G401 (cell line): ENCODE results near the gene ADAMTS13. TPM values are rescaled to one million over a fixed set of nuclear protein-coding genes. Genes with fewer than 3 reads are reported as not detected.
A peak's percentile ranks its signal among the peaks of the same experiment; 100 is the strongest.
"Not testable (repeated sequence)": the region's sequence is repeated elsewhere in the genome, so short reads cannot be mapped to it uniquely, and the experiment has no call there.

Experiments used
- DNase-seq: peaks from one replicate; pipeline ENCODE4 v3.0.0-alpha.2; 2015; ENCODE audit warnings: low spot score
- in situ Hi-C: cut with HindIII; loops from 2 replicates; pipeline ENCODE4 v1.10.0; 2016; ENCODE audit warnings: low sequenced_read_pairs, mixed read lengths
- total RNA-seq: library from RNA; depleted of rRNA; stranded (reverse); fragments of >200 nt; shearing (Covaris generic); gene quantifications from 2 replicates; pipeline ENCODE4 v1.2.3, GENCODE V29; 2014

The ADAMTS13 gene
- total RNA-seq, 1 experiment from 2014 or later: 1.4 TPM

DNA sequence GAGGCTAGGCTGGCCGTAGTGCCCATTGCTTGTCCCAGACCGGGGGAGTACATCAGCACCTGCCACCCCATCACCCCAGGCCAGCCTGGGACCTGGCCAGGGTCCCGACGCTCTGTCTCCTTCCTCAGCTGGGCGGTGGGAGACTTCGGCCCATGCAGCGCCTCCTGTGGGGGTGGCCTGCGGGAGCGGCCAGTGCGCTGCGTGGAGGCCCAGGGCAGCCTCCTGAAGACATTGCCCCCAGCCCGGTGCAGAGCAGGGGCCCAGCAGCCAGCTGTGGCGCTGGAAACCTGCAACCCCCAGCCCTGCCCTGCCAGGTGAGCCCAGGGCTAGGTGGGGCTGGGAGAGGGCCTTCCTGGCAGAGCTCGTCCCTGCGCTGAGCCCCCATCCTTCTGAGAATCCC lies 21.1 kb downstream of the ADAMTS13 start:
- no peak for DNase-seq
- in situ Hi-C loops: no loop called here

DNA sequence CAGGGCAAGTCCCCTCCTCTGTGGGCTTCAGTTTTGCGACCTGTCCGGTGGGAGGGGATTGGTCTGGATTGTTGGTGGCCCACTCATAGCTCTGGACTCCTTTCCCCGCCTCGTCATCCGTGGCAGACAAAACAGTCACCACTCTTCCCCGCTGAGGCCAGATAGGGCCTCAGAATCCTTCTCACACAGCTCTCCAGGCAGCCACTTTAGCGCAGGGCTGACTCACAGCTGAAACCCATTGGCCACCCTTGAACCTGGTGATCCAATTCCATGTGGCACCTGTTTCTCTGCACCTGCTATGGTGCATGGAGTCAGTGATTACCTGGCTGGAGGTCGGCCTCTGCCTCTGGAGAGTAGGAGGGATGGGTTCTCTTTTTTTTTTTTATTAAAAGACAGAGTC lies 21.8 kb downstream of the ADAMTS13 start:
- in situ Hi-C loops: no loop called here
- DNase-seq: no peak

DNA sequence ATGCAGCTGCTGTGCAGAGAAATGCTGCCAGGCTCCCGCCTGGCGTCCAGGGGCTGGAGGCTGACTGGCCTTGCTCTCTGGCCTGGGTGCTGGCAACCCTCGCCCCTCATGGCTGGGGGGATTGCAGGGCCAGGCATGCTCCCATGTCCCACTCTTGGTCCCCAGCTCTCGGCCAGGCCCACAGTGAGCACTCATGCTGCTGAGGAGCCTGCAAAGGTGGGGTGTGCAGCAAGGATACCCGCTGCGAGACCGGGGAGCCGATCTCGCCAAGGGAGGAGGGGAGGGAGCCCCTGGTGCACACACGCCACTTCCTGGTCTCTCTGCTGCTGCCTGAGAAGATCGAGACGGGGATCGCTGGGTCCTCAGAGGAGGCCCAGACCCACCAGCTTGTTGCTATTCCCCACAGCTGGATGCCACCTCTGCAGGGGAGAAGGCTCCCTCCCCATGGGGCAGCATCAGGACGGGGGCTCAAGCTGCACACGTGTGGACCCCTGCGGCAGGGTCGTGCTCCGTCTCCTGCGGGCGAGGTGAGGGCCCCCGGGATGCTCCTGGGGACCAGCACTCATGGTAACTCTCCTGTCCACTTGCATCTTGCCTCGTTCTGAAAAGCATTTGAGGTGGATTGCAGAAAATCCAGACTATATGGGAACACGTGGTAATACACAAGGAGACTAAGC lies 23.3 kb downstream of the ADAMTS13 start:
- in situ Hi-C loops: no loop called here
- DNase-seq: no peak

DNA sequence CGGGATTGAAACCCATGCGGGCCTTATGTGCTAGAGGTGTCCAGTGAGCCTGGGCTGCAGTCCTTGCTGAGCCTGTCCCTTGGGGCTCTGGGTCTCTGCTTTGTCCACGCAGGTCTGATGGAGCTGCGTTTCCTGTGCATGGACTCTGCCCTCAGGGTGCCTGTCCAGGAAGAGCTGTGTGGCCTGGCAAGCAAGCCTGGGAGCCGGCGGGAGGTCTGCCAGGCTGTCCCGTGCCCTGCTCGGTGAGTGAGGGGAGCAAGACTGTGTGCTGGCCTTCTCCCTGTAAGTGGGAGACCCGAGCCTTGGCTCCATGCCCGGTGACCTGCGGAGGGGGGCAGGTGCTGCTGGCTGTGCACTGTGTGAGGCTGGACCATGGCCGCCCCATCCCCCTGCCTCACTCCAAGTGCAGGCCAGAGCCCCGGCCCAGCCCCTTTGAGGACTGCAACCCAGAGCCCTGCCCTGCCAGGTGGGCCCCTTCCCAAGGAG lies 26.4 kb downstream of the ADAMTS13 start:
- no peak for DNase-seq
- in situ Hi-C loops: no loop called here

DNA sequence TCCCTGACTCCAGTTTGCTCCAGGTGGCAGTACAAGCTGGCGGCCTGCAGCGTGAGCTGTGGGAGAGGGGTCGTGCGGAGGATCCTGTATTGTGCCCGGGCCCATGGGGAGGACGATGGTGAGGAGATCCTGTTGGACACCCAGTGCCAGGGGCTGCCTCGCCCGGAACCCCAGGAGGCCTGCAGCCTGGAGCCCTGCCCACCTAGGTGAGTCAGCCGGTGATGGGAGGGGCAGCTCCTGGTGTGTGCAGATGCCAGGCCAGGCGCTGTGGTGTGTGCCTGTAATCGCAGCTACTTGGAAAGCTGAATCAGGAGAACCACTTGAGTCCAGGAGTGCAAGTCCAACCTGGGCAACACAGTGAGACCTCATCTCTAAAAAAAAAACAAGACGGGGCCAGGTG lies 27.6 kb downstream of the ADAMTS13 start:
- no peak for DNase-seq
- in situ Hi-C loops: no loop called here

DNA sequence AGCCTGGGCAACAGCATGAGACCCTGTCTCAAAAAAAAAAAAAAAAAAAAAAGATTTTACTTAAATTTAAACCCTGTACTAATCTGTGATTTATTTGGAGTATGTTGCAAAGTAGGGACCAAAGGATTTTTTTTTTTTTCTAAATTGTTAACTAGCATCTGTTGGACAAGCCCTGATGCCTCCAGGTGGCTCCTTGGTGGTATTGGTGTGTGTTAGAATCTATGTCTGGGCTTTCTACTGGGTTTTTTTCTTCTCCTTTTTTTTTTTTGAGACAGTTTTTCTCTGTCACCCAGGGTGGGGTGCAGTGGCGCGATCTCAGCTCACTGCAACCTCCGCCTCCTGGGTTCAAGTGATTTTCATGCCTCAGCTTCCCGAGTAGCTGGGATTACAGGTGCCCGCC lies 29.7 kb downstream of the ADAMTS13 start:
- DNase-seq, in situ Hi-C loops: not testable (repeated sequence)

DNA sequence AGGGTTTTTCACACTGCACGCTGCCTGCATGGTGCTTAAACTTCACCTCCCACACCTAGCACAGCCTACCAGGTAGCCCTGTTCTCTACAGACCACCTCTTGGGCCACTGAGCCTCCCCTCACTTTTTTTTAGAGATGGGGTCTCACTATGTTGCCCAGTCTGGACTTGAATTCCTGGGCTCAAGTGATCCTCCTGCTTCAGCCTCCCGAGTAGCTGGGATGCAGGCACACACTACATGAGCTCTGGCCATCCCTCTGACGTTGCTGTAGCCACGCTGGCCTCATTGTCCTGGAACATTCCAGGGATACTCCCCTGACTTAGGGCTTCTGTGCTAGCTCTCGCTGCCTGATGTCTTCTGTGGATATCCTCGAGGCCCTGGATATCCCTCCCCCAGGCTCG lies 30.4 kb downstream of the ADAMTS13 start:
- DNase-seq: no peak
- in situ Hi-C loops: no loop called here

DNA sequence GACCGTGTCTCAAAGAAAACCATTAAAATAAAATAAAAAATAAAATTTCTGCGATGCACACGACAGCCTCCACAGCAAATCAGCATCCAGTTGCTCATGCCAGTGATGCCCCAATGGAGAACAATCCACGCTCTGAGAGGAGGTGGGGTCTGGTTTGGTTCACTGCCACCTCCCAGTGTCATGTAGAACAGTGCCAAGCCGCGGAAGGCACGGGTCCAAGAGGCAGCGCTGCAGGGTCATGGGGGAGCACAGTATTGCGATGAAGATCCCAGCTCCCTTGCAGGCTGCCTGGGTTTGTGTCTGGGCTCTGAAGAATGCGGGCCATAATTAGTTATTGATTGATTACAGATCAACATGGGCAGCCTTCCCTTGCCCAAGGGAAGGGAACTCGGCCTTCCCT lies 31.5 kb downstream of the ADAMTS13 start:
- in situ Hi-C loops: no loop called here
- DNase-seq: no peak

DNA sequence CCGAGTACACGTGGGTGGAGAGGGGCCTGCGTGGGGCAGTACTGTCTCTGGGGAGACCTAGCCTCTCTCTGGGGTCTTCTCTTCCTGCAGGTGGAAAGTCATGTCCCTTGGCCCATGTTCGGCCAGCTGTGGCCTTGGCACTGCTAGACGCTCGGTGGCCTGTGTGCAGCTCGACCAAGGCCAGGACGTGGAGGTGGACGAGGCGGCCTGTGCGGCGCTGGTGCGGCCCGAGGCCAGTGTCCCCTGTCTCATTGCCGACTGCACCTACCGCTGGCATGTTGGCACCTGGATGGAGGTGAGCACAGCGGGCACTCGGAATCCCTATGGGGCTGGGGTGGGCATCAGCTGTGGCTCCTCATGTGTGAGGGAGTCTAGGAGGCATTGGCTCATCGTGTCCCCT lies 32.2 kb downstream of the ADAMTS13 start:
- in situ Hi-C loops: no loop called here
- no peak for DNase-seq

DNA sequence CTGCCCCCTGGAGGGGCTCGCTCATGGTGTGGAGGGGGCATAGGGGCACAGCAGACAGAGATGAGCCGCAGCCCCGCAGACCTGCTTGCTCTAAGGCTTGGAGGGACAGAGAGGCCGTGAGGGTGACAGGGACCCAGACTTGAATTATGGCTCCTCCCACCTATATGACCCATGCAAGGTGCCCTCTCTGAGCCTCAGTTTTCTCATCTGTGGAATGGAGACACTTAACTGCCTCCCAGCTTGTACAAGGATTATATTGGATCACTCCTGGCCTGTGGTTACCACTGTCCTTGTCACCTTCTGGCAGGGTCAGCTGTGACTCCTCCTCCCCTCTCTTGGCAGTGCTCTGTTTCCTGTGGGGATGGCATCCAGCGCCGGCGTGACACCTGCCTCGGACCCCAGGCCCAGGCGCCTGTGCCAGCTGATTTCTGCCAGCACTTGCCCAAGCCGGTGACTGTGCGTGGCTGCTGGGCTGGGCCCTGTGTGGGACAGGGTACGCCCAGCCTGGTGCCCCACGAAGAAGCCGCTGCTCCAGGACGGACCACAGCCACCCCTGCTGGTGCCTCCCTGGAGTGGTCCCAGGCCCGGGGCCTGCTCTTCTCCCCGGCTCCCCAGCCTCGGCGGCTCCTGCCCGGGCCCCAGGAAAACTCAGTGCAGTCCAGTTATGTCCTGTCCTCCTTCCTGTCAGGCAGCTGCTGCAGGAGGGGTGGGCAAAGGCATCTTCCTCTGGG lies 32.9 kb downstream of the ADAMTS13 start:
- no peak for DNase-seq
- in situ Hi-C loops: no loop called here

DNA sequence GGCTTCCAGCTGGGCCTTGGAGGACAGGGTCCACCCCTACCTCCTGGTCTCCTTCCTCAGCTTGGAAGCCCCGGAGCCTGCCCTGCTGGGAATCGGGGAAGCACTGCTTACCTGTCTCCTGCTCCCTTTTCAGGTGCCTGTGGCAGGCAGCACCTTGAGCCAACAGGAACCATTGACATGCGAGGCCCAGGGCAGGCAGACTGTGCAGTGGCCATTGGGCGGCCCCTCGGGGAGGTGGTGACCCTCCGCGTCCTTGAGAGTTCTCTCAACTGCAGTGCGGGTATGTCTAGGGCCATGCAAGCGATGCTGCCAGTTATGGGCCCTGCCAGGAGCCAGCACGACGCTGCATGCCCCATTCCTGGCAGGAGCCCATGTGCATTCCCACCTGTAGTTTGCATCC lies 33.8 kb downstream of the ADAMTS13 start:
- in situ Hi-C loops: no loop called here
- no peak for DNase-seq

DNA sequence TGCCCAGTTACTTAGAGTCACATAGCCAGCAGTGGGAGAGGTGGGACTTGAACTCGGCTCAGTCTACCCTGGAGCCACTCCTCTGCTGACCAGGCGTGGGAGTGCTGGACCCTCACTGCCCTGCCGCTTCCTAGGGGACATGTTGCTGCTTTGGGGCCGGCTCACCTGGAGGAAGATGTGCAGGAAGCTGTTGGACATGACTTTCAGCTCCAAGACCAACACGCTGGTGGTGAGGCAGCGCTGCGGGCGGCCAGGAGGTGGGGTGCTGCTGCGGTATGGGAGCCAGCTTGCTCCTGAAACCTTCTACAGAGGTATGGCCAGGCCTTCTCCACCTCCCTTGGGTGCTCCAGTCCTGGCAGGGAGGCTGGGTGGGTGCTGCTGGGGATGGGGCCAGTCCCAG lies 34.2 kb downstream of the ADAMTS13 start:
- in situ Hi-C loops: no loop called here
- DNase-seq: no peak

DNA sequence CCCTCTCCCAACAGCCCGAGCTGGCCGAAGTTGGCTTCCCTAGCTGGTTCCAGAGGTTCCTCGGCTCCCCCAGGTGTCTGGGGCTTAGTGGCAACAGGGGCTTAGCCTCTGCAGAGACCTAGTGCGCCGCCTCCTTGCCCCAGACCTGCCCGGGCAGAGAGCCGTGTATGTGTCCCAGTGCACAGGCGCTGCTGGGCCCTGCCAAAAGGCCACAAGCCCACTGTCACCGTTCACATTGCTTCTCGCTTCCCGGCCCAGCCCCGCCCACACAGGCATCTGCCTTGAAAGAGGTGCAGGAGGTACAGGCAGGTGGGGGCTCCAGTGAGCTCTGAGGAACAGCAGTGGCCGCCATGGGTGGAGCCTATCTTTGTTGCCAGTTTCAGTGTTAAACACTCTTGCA lies 35.1 kb downstream of the ADAMTS13 start:
- in situ Hi-C loops: no loop called here
- no peak for DNase-seq

DNA sequence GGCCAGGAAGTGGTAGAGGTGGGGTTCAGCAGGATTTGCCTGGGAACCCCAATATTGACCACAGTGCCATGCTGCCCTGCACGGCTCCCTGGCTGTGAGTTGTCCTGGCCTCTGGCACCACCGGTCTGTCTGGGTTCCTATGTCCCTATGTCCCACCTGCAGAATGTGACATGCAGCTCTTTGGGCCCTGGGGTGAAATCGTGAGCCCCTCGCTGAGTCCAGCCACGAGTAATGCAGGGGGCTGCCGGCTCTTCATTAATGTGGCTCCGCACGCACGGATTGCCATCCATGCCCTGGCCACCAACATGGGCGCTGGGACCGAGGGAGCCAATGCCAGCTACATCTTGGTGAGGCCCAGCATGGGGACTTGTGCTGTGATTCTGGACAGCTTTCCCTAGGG lies 35.6 kb downstream of the ADAMTS13 start:
- in situ Hi-C loops: no loop called here
- no peak for DNase-seq

DNA sequence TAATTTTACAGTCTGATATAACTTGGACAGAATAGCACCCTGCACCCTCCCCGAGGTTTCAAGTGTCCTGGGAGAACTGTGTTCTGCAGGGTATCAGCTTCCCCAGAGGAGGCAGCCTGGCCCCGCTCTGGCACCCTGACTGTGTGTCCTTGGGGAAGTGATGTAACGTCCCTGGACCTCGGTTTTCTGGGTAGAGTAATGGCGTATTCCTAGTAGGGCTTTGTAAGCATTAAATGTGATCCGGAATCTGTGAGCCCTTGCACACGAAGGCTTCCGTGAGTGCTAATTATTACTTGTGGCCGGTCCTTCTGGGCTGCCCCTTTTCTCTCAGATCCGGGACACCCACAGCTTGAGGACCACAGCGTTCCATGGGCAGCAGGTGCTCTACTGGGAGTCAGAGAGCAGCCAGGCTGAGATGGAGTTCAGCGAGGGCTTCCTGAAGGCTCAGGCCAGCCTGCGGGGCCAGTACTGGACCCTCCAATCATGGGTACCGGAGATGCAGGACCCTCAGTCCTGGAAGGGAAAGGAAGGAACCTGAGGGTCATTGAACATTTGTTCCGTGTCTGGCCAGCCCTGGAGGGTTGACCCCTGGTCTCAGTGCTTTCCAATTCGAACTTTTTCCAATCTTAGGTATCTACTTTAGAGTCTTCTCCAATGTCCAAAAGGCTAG lies 36.6 kb downstream of the ADAMTS13 start:
- in situ Hi-C loops: no loop called here
- peak; percentile 62 for DNase-seq

DNA sequence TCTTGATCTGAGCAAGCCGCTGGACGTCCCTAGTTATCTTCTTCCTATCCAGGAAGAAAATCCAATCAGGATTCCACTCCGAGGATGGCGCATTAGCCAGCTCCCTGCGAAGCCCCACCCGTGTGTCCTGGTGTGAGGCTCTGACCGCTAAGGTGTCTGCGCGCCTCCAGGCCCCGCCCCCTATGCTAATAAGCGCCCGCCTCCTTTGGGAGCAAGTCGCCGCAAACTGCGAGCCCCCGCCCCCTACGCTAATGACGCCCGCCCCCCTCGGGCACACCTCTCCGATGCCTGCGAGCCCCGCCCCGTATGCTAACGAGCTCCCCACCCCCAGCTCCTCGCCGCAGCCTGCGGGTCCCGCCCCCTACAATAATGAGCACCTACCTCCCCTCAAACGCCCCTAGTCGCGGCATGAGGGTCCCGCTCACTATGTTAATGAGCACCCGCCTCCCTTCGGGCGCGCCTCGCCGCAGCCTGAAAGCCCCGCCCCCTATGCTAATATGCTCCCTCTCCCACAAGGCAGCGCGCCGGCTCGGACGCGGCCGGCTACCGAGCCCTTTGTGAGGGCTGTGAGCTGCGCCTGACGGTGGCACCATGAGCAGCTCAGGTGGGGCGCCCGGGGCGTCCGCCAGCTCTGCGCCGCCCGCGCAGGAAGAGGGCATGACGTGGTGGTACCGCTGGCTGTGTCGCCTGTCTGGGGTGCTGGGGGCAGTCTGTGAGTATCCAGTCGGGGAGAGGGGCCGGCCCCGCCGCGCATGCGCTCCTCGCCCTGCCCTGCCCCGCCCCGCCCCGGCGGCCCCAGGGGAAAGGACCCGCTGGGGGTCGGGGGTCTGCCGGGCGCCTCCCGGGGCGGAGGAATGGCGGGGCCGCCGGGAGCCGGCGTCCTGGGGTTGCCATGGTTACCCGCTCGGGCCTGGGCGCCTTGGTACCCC lies 37.6 kb downstream of the ADAMTS13 start, which contains the start of gene CACFD1:
CACFD1 (plus strand) TSS at position 503 of the 929 bp plus-strand sequence; CDS start at position 592, 89 bp downstream.
- DNase-seq: peak; percentile 99
- in situ Hi-C loops: no loop called here

DNA sequence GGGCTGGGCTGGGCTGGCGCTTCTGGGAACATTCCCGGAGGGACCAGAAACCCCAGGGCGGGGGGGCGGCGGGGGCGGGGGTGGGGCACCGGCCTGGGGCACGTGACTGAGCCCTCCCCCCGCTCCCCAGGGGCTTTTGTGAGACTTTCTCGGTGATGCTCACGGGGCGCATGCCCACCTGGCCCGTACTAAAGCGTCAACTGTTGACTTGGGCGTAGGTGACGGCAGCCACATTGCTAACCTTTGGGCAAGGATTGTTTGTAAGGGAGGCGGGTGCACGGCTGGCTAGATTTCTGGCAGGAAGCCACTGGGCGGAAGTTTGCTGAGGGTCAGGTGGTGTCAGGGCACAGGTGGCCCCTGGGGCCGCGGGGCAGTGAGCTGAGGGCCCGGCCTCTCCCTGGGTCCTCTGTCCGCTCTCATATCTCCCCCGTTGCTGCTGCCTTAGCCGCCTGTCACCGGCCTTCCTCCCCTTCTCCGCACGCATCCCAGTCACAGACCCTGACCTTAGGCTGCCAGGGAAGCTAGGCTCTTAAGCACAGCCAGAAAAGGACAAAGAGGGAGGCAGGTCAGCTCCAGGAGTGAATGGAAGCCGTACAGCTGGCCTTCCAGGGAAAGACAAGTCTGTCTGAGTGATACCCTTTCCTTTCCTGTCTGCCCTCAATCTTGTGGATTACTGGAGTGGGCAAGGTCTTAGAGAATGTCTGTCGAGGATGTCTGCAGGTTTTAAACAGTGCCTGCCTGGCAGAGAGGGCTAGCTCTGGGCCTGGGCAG lies 38.4 kb downstream of the ADAMTS13 start:
- in situ Hi-C loops: no loop called here
- DNase-seq: peak; percentile 56

DNA sequence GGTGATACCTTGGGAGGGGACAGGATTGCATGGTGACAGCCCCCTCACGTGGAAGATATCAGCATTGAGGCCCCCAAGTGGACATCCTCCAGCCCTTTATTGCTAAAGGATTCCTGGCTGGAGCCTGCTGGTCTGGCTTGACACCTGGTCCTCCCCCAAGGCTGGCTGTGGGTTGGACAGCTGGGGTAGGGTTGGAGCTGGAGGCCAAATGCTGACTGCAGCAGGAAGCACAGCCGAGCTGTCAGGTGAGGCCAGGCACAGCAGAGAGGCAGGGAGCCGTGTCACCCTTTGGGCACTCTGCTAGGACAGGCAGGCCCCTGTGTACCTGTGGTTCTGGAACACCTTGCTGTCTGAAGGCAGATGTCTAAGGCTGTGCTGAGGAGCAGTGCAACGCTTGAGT lies 39.8 kb downstream of the ADAMTS13 start:
- in situ Hi-C loops: no loop called here
- peak; percentile 75 for DNase-seq
